CD4-positive, alpha-beta T cell treated with Interleukin-17A for 1 hour (primary cell): ENCODE results near the gene COL26A1.

Source experiments
- DNase-seq: peaks from one replicate; pipeline ENCODE4 v3.0.0-alpha.2; 2020

COL26A1 gene

GRCh38 chr7:101373812-101374614, 11.3 kb downstream of the COL26A1 start:
- no peak for DNase-seq

GRCh38 chr7:101374990-101375389, 12.3 kb downstream of the COL26A1 start:
- DNase-seq = no peak

- no peak for DNase-seq
Measured at GRCh38 chr7:101376601-101377000, 13.9 kb downstream of the COL26A1 start.

- no peak for DNase-seq
Measured at GRCh38 chr7:101377189-101377736, 14.6 kb downstream of the COL26A1 start.

- no peak for DNase-seq
Measured at GRCh38 chr7:101378751-101379174, 16.1 kb downstream of the COL26A1 start.

GRCh38 chr7:101379302-101379701, 16.6 kb downstream of the COL26A1 start:
- DNase-seq = no peak

- DNase-seq = no peak
Measured at GRCh38 chr7:101381549-101382111, 19.0 kb downstream of the COL26A1 start.

GRCh38 chr7:101382937-101383336, 20.3 kb downstream of the COL26A1 start:
- DNase-seq = no peak

GRCh38 chr7:101386177-101386557, 23.5 kb downstream of the COL26A1 start:
- no peak for DNase-seq

GRCh38 chr7:101386558-101387231, 24.0 kb downstream of the COL26A1 start:
- no peak for DNase-seq

GRCh38 chr7:101390901-101391301, 28.2 kb downstream of the COL26A1 start:
- DNase-seq = peak; percentile 29

- no peak for DNase-seq
Measured at GRCh38 chr7:101391991-101392390, 29.3 kb downstream of the COL26A1 start.

- no peak for DNase-seq
Measured at GRCh38 chr7:101393865-101394264, 31.2 kb downstream of the COL26A1 start.

- no peak for DNase-seq
Measured at GRCh38 chr7:101395376-101395775, 32.7 kb downstream of the COL26A1 start.

- DNase-seq = no peak
Measured at GRCh38 chr7:101397243-101397642, 34.6 kb downstream of the COL26A1 start.

- DNase-seq = no peak
Measured at GRCh38 chr7:101397770-101398324, 35.2 kb downstream of the COL26A1 start.

- DNase-seq = no peak
Measured at GRCh38 chr7:101398396-101399289, 36.0 kb downstream of the COL26A1 start.

GRCh38 chr7:101399759-101400158, 37.1 kb downstream of the COL26A1 start:
- no peak for DNase-seq

GRCh38 chr7:101400751-101401150, 38.1 kb downstream of the COL26A1 start:
- DNase-seq = no peak

- DNase-seq = no peak
Measured at GRCh38 chr7:101401390-101402080, 38.9 kb downstream of the COL26A1 start.

GRCh38 chr7:101402081-101402779, 39.6 kb downstream of the COL26A1 start:
- DNase-seq = no peak
